ENCODE measurements around the gene DNTT.

DNTT gene

GRCh38 chr10:96295475-96295874 lies 8.8 kb upstream of the DNTT start:
- Histone ChIP-seq H3K4me3 (ENCODE audit: severe bottlenecking) (no peak overlapping the region), H3K9me3 (ENCODE audit: severe bottlenecking) (no peaks in the 10 kb centered on the region), H3K27ac (ENCODE audit: poor library complexity, severe bottlenecking) (no peak overlapping the region), H3K4me1 (ENCODE audit: insufficient read depth, poor library complexity, severe bottlenecking) (no peaks in the 10 kb centered on the region), H3K36me3 (ENCODE audit: low read depth) (no peaks in the 10 kb centered on the region), H3K27me3 (ENCODE audit: insufficient read depth, poor library complexity, severe bottlenecking) (peaks cover 14% of the 10 kb centered on the region)
- ATAC-seq (ENCODE audit: low read depth) (no peak), DNase-seq (ENCODE audit: low spot score) (no peak)
- no peak for TF ChIP-seq CTCF (IDR thresholded peaks at IDR 0.05; ENCODE audit: poor library complexity, severe bottlenecking)

- H3K9me3 ChIP-seq (ENCODE audit: severe bottlenecking) = no peaks in the 10 kb centered on the region
- H3K27ac ChIP-seq (ENCODE audit: poor library complexity, severe bottlenecking) = no peak overlapping the region
- no peak overlapping the region for H3K4me3 ChIP-seq (ENCODE audit: severe bottlenecking)
- H3K4me1 ChIP-seq (ENCODE audit: insufficient read depth, poor library complexity, severe bottlenecking) = no peaks in the 10 kb centered on the region
- no peak for DNase-seq (ENCODE audit: low spot score)
- no peak for TF ChIP-seq CTCF (IDR thresholded peaks at IDR 0.05; ENCODE audit: poor library complexity, severe bottlenecking)
- ATAC-seq (ENCODE audit: low read depth) = no peak
- no peaks in the 10 kb centered on the region for H3K36me3 ChIP-seq (ENCODE audit: low read depth)
- peaks cover 21% of the 10 kb centered on the region for H3K27me3 ChIP-seq (ENCODE audit: insufficient read depth, poor library complexity, severe bottlenecking)
Observed at GRCh38 chr10:96297486-96297885, 6.7 kb upstream of the DNTT start.

- ATAC-seq (ENCODE audit: low read depth) = no peak
- Histone ChIP-seq H3K36me3 (ENCODE audit: low read depth) (no peaks in the 10 kb centered on the region), H3K4me1 (ENCODE audit: insufficient read depth, poor library complexity, severe bottlenecking) (no peaks in the 10 kb centered on the region), H3K27ac (ENCODE audit: poor library complexity, severe bottlenecking) (no peak overlapping the region), H3K27me3 (ENCODE audit: insufficient read depth, poor library complexity, severe bottlenecking) (peaks cover 21% of the 10 kb centered on the region), H3K4me3 (ENCODE audit: severe bottlenecking) (no peak overlapping the region), H3K9me3 (ENCODE audit: severe bottlenecking) (no peaks in the 10 kb centered on the region)
- TF ChIP-seq CTCF (IDR thresholded peaks at IDR 0.05; ENCODE audit: poor library complexity, severe bottlenecking) = no peak
- no peak for DNase-seq (ENCODE audit: low spot score)
Observed at GRCh38 chr10:96298362-96298761, 5.9 kb upstream of the DNTT start.

- peaks cover 21% of the 10 kb centered on the region for H3K27me3 ChIP-seq (ENCODE audit: insufficient read depth, poor library complexity, severe bottlenecking)
- H3K9me3 ChIP-seq (ENCODE audit: severe bottlenecking) = no peaks in the 10 kb centered on the region
- no peak for TF ChIP-seq CTCF (IDR thresholded peaks at IDR 0.05; ENCODE audit: poor library complexity, severe bottlenecking)
- no peaks in the 10 kb centered on the region for H3K4me1 ChIP-seq (ENCODE audit: insufficient read depth, poor library complexity, severe bottlenecking)
- ATAC-seq (ENCODE audit: low read depth) (no peak), DNase-seq (ENCODE audit: low spot score) (no peak)
- H3K36me3 ChIP-seq (ENCODE audit: low read depth) = no peaks in the 10 kb centered on the region
- H3K27ac ChIP-seq (ENCODE audit: poor library complexity, severe bottlenecking) = no peak overlapping the region
- H3K4me3 ChIP-seq (ENCODE audit: severe bottlenecking) = no peak overlapping the region
Observed at GRCh38 chr10:96299383-96299782, 4.9 kb upstream of the DNTT start.

GRCh38 chr10:96301616-96302015 lies 2.6 kb upstream of the DNTT start:
- Histone ChIP-seq H3K9me3 (ENCODE audit: severe bottlenecking) (no peaks in the 10 kb centered on the region), H3K4me3 (ENCODE audit: severe bottlenecking) (no peak overlapping the region), H3K27ac (ENCODE audit: poor library complexity, severe bottlenecking) (no peak overlapping the region), H3K27me3 (ENCODE audit: insufficient read depth, poor library complexity, severe bottlenecking) (peaks cover 19% of the 10 kb centered on the region), H3K4me1 (ENCODE audit: insufficient read depth, poor library complexity, severe bottlenecking) (no peaks in the 10 kb centered on the region), H3K36me3 (ENCODE audit: low read depth) (no peaks in the 10 kb centered on the region)
- DNase-seq (ENCODE audit: low spot score) (no peak), ATAC-seq (ENCODE audit: low read depth) (no peak)
- no peak for TF ChIP-seq CTCF (IDR thresholded peaks at IDR 0.05; ENCODE audit: poor library complexity, severe bottlenecking)
